GM20431 (cell line): ENCODE results near the gene LGALS7B.
"Not testable (repeated sequence)": the region's sequence is repeated elsewhere in the genome, so short reads cannot be mapped to it uniquely, and the experiment has no call there.

Experiments
- in situ Hi-C: fragments of 300-500 bp; cut with MseI, MboI; formaldehyde crosslinking; loops from one replicate; pipeline ENCODE4 v1.15.0; 2020; ENCODE audit warnings: low sequenced_read_pairs; ENCODE audit not compliant: unreplicated experiment

Gene LGALS7B

DNA sequence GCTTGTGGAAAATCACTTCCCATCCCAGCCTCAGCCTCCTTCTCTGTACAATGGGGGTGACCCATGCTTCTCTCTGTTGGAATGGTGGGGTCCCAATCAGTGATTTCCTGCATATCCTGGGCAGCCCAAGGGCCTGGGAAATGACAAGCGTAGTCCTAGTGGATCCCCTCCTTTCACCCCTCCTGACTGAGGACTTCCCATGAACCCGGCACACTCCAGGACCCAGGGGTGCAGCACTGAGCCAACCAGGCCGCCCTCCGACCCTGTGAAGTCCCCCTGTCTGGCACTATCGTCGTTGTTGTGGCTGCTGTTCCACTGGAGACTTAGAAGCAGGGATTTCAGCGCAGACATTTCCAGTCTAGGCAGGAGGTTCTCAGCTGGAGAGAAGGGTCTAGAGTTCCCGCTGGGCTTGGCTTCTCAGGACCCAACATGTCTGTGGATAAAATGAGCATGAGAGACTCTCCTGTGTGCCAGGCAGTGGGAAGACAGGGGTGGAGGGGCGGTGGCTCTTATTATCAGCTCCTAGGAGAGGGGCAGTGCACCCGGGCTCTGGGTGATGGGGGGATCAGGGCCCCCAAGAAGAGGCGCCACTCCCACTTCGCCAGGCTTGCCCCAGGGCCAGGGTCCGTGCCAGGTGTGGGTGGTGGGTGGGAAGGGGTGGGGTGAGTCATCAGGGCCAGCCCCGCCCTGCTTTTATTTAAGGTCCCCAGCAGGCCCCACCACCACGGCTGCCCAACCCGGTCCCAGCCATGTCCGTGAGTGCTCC lies at the start of gene LGALS7B:
LGALS7B (plus strand) TSS at position 723 of the 766 bp plus-strand sequence; CDS start at position 750, 27 bp downstream.
- in situ Hi-C loops = no loop called here

DNA sequence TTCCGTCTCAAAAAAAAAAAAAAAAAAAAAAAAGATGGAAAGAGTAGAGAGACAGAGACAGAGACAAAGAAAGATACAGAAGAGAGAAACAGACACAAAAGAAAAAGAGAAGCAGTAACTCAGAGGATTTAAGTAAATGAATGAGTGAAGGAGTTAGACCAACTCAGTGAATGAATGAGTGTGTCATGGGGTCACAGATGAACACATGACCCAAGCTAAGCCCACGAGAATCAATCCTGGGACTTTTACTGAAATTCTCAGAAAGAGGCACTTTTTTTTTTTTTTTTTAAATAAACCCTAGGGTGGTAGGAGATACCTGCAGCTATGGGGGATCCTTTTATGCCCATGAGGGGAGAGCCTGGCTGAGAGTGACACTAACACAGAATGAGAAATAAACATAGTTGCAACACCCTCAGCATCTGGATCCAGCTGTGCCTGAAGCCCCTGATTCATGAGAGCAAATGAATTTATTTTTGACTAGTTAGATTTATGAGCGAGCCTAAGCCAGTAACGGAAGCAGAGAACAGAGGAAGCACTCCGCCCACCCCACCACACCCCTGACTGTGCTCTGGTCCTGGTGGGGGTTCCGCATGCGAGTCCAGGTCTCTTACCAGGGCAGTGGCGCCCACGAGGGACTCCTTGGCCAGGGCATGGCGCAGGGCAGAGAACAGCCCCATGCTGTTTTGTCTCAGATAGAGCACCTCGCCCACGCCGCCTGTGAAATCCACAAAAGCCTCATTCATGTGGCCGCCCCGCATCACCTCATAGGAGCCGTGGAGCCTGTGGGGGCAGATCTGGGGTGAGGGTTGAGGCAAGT lies 49.4 kb upstream of the LGALS7B start:
- in situ Hi-C loops = no loop called here

DNA sequence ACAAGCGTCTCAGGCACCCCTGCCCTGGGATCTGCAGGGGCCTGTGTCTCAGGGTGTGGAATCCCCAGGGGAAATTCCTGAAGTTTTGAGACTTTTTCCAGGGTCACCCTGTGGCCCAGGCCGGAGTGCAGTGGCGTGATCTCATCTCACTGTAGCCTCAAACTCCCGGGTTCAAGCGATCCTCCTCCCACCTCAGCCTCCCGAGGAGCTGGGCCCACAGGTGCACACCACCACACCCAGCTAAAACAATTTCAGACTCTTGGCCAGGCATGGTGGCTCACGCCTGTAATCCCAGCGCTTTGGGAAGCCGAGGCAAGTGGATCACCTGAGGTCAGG lies 48.8 kb upstream of the LGALS7B start:
- in situ Hi-C loops = no loop called here

DNA sequence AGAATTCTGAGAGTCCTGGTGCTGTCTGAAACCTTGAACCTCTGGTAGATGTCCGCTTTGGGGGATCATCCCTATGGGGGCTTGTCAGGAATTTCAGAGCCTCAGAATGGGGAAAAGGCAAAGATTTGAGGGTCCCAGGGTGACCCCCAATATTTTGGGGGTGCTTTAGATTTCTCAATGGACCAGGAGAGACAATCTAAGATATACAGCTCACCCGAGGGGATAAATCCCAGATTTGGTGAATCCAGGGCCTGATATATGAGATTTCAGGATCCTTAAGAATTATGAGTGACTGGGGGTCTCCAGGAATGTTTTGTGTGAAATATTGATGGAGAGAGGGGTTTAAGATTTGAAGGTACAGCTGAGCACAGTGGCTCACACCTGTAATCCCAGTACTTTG lies 48.1 kb upstream of the LGALS7B start:
- in situ Hi-C loops = no loop called here

DNA sequence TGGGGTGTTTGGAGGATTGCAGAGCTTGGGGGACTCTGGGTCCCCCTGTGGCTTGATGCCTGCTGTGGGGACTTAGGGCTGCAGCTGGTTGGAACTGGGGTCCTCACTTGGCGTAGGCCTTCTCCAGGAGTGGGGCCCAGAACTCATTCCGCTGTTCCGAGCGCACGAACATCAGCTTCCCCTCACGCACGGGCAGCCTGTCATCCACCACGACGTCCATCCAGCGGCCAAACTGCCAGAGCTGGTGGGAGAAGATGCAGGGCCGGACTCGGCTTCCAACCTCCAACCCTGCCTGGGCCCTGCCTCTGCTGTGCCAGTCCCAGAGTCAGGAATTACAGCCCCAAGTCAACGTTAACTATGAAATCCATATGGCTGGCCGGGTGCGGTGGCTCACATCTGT lies 47.3 kb upstream of the LGALS7B start:
- in situ Hi-C loops = no loop called here

DNA sequence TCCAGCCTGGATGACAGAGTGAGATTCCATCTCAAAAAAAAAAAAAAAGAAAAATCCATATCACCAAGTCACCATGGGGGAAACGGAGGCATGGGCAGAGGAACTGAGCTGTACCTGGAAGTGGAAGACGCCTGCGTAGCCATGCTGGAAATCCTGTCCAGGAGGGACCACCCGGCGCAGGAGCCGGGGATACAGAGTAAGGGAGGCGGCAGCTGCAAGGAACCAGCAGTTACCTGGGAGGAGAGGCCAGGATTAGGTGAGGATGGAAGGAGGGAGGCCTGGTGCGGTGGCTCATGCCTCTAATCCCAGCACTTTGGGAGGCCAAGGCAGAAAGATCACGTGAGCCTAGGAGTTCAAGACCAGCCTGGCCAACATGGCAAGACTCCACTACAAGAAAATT lies 46.7 kb upstream of the LGALS7B start:
- in situ Hi-C loops = no loop called here

DNA sequence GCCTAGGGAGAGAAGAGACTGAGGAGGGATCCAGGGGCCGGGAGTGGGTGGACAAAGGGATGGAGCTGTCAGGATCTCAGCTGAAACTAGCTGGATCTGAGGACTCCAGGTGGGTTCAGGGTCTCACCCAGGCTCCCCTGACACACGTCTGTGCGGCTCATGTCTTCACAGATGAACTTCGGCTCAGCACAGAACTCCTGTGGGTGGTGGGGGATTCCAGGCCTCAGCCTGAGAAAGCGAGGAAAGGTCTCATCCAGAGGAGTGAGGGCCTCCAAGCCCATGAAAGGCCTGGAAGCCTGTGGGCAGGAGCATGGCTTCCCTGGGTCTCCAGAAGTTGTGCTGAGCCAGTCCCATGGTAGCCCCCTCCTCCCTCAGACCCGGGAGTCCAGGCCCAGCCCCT lies 46.1 kb upstream of the LGALS7B start:
- in situ Hi-C loops = no loop called here

DNA sequence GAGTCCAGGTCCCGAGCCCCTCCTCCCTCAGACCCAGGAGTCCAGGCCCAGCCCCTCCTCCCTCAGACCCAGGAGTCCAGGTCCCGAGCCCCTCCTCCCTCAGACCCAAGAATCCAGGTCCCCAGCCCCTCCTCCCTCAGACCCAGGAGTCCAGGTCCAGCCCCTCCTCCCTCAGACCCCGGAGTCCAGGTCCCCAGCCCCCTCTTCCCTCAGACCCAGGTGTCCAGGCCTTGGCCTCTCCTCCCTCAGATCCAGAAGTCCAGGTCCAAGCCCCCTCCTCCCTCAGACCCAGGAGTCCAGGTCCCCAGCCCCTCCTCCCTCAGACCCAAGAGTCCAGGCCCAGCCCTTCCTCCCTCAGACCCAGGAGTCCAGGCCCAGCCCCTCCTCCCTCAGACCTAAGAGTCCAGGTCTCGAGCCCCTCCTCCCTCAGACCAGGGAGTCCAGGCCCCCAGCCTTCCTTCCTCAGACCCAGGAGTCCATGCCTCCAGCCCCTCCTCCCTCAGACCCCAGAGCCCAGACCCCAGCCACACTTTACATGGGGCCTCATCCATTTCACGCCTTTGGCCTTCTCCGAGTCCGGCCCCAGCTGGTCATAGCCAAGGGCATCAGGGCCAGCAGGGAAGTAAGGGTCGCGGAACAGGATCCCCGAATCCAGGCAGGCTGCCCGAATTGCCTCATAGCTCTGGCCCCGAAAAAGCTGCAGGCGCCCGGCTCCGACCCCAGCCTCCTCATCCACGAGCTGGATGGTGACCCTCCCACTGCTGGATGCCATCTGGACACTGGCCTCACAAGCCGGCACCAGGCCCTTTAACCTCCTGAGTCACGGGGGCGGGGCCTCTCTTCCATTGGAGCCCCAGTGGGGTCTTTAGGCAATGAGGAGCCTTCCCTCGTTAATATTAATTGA lies 45.4 kb upstream of the LGALS7B start:
- in situ Hi-C loops = no loop called here

DNA sequence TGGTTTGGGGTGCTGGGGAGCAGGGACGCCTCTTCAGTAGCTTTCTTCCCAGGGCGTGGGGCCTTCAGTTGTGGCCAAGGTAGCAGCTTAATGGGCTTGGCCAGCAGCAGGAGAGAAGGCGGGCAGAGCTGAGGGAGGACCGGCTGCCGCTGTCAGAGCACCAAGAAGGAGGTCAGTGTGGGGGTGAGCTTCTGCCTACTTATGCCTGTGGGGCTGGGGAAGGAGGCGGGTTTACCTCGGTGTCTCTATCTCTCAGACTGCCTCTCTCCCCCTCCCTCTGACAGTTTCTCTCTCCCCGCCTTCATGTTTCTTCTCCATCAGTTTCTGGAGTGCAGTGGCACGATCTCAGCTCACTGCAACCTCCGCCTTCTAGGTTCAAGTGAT lies 44.7 kb upstream of the LGALS7B start, which contains the start of gene CAPN12:
CAPN12 (minus strand) TSS at position 177 of the 384 bp plus-strand sequence. CDS start 309 bp downstream, outside the sequence.
- in situ Hi-C loops = no loop called here

DNA sequence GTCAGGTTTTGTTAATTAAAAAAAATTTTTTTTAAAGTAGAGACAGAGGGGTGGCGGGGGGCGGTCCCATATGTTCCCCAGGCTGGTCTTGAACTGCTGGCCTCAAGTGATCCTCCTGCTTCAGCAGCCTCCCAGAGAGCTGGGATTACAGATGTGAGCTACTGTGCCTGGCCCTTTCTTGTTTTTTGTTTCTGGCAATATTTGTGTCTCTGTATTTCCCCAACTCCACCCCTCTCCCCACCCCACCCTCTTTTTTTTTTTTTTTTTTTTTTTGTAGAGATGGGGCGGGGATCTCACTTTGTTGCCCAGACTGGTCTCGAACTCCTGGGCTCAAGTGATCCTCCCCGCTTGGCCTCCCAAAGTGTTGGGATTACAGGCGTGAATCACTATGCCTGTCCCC lies 44.1 kb upstream of the LGALS7B start:
- in situ Hi-C loops = no loop called here

DNA sequence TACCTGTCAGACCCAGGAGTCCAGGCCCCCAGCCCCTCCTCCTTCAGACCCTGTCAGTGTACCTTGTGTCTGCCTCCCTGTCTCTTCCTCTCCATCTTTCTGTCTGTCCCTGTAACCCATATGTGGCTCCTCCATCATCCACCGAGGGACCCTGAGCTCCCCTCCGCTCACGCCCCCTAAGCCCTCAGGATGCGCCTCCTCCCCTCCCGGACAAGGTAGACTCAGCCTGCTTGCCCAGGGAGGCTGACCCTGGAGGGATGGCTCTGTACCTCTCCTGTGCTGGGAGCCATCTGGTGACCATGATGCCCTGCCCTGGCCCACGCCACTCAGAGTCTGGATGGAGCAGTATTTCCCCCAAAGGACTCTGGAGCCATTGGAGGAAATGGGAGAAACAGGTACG lies 43.7 kb upstream of the LGALS7B start:
- in situ Hi-C loops = no loop called here

DNA sequence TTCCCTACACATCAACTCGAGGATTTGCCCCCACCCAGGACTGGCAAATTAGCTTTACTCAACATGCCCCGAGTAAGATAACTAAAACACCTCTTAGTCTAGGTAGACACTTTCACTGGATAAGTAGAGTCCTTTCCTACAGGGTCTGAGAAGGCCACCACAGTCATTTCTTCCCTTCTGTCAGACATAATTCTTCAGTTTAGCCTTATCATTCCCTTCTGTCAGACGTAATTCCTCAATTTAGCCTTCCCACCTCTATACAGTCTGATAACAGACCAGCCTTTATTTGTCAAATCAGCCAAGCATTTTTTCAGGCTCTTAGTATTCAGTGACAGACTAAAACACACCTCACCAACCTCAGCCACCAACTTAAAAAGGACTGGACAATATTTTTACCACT lies 35.2 kb upstream of the LGALS7B start:
- in situ Hi-C loops = not testable (repeated sequence)

DNA sequence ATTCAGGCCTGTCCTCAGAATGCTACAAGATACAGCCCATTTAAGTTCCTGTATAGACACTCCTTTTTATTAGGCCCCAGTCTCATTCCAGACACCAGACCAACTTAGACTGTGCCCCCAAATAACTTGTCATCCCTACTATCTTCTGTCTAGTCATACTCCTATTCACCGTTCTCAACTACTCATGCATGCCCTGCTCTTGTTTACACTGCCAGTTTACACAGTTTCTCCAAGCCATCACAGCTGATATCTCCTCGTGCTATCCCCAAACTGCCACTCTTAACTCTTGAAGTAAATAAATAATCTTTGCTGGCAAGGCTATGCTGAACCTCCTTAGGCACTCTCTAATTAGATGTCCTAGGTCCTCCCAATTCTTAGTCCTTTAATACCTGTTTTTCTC lies 34.8 kb upstream of the LGALS7B start:
- in situ Hi-C loops = not testable (repeated sequence)

DNA sequence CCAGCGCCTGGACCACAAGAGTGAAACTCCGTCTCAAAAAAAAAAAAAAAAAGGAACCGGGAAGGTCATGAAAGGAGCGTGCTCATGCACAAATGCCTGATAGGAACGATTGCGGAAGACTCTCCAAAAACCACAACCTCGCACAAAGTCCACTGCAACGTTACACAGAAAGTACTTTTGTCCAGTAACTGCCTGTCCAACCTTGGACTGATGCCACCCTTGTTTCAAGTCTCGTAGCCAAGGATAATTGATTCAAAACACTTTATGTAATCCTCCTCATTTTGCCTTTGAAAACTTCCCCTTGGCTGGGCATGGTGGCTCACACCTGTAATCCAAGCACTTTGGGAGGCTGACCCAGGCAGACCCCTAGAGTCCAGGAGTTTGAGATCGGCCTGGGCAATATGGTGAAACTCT lies 29.4 kb upstream of the LGALS7B start:
- in situ Hi-C loops = no loop called here

DNA sequence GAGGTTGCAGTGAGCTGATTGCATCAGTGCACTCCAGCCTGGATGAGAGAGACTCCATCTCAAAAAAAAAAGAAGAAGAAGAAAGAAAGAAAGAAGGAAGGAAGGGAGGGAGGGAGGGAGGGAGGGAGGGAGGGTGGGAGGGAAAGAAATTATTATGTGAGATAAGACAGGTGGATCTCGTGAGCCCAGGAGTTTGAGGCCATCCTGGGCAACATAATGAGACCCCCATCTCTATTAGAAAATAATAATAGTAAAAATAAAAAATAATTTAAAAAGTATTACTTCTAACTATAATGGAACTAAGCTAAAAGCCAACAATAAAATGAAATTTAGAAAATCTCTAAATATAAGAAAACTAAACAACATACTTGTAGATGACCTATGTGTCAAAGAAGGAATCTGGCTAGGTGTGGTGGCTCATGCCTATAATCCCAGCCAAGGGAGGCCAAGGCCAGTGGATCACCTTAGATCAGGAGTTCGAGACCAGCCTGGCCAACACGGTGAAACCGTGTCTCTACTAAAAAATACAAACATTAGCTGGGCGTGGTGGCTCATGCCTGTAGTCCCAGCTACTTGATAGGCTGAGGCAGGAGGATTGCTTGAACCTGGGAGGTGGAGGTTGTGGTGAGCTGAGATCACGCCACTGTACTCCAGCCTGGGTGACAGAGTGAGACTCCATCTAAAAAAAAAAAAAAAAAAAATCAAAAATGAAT lies 28.0 kb upstream of the LGALS7B start:
- in situ Hi-C loops = not testable (repeated sequence)

DNA sequence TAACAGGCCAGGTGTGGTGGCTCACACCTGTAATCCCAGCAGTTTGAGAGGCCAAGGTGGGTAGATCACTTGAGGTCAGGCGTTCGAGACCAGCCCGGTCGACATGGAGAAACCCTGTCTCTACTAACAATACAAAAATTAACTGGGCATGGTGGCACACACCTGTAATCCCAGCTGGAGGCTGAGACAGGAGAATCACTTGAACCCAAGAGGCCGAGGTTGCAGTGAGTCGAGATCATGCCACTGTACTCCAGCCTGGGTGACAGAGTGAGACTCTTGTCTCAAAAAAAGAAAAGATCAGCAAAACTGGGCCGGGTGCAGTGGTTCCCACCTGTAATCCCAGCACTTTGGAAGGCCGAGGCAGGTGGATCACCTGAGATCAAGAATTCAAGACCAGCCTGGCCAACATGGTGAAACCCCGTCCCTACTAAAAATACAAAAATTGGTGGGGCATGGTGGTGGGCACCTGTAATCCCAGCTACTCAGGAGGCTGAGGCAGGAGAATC lies 27.1 kb upstream of the LGALS7B start:
- in situ Hi-C loops = not testable (repeated sequence)

DNA sequence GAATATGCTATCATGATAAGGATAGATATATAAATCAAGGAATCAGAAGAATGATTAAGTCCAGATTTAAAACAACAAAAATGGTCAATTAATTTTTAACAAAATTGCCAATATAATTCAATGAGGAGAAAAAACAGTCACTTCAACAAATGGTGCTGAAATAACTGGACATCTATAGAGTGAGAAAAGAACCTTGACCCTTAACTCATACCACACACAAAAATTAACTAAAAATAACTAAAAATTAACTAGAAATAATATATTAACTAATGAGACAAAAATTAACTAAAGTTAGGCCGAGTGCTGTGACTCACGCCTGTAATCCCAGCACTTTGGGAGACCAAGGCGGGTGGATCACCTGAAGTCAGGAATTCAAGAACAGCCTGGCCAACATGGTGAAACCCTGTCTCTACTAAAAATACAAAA lies 25.2 kb upstream of the LGALS7B start:
- in situ Hi-C loops = no loop called here

DNA sequence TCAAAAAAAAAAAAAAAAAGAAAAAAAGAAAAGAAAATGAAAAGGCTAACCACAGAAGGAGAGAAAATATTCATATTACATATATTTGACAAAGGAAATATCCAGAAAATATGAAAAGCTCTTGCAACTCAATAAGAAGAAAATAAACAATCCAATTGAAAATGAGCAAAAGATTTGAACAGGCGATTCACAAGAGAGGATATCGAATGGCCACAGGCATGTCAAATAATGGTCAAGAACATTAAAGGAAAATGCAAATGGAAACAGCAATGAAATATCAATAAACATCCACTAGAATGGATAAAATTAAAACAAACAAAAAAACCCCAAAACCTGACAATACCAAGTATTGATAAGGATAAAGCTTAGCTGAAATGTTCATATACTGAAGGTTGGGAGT lies 23.8 kb upstream of the LGALS7B start:
- in situ Hi-C loops = no loop called here

DNA sequence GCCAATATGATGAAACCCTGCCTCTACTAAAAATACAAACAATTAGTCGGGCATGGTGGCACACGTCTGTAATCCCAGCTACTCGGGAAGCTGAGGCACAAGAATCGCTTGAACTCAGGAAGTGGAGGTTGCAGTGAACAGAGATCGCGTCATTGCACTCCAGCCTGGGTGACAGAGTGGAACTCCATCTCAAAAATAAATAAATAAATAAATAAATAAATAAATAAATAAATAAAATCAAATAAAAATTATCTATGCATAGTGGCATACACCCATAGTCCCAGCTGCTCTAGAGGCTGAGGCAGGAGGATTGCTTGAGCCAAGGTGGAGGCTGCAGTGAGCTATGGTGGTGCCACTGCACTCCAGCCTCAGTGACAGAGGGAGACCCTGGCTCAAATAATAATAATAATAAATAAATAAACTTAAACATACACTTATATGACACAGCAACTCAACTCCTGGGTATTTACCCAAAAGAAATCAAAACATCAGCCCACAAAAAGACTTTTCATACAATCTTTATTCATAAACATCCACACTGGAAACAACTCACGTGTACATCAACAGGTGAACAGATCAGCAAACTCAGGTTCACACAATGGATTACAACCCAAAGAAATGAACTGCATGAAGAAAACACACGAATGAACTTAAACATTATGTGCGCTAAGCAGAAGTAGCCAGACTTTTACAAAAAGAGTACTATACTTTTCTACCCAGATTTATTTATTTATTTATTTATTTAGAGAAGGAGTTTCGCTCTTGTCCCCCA lies 22.5 kb upstream of the LGALS7B start:
- in situ Hi-C loops = no loop called here
